ENCODE results near the gene IRS1. TPM values are rescaled to one million over a fixed set of nuclear protein-coding genes. Genes with fewer than 3 reads are reported as not detected.

IRS1 gene
- total and polyA plus RNA-seq, 4 donors: 3.1 to 36.7 (median 7.9) TPM

DNA sequence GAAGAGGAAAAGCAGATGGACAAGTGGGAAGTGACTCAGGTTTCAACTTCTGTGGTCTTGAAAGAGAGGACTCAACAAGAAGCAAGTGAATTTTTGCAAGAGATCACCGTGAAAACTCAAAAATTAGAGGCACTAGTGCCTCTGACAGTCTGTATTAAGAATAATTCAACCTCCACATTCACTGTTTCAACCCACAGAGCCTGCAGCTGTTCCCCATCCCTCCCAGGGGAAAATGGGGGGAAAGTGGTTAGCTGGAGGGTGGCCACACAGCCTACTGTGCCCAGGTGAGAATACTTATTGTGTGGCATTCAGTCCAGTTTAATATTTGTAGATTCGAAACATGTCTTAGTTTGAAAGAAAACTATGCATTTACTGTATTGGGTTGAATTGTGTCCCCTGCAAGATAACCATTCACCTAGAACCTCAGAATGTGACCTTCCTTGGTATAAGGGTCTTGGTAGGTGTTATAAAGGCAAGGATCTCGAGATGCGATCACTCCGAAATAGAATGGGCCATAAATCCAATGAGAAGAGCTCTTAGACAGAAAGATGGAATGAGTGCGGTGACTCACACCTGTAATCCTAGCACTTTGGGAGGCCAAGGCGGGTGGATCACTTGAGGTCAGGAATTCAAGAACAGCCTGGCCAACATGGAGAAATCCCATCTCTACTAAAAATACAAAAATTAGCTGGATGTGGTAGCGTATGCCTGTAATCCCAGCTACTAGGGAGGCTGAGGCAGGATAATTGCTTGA is 94.3 kb downstream of the IRS1 start:
- H3K9me3 ChIP-seq (ENCODE audit: control insufficient read depth in 4 of 4, insufficient read depth in 3 of 4, low read length in 3 of 4): peaks cover 0 to 2% (median 0%) of the 10 kb centered on the region in 4 donors
- peaks cover 0 to 17% (median 0%) of the 10 kb centered on the region in 5 donors for H3K4me1 ChIP-seq (ENCODE audit: control insufficient read depth in 5 of 5, insufficient read depth in 5 of 5, low read length in 5 of 5)
- H3K27ac ChIP-seq (ENCODE audit: low read depth in 1 of 2, low read length in 1 of 2): no peak overlapping the region
- 92 to 96% methylated on average over 8 of the region's 8 CpGs for WGBS, 2 donors
- DNase-seq (no peak), ATAC-seq (ENCODE audit: insufficient read depth, low FRiP score) (no peak)
- H3K27me3 ChIP-seq (ENCODE audit: control insufficient read depth in 3 of 3, insufficient read depth in 3 of 3, low read length in 2 of 3): no peaks in the 10 kb centered on the region
- H3K9ac ChIP-seq (ENCODE audit: insufficient read depth in 1 of 2, low read length in 2 of 2): no peak overlapping the region
- H3K4me3 ChIP-seq: no peak overlapping the region
- TF ChIP-seq, protein P1, sequence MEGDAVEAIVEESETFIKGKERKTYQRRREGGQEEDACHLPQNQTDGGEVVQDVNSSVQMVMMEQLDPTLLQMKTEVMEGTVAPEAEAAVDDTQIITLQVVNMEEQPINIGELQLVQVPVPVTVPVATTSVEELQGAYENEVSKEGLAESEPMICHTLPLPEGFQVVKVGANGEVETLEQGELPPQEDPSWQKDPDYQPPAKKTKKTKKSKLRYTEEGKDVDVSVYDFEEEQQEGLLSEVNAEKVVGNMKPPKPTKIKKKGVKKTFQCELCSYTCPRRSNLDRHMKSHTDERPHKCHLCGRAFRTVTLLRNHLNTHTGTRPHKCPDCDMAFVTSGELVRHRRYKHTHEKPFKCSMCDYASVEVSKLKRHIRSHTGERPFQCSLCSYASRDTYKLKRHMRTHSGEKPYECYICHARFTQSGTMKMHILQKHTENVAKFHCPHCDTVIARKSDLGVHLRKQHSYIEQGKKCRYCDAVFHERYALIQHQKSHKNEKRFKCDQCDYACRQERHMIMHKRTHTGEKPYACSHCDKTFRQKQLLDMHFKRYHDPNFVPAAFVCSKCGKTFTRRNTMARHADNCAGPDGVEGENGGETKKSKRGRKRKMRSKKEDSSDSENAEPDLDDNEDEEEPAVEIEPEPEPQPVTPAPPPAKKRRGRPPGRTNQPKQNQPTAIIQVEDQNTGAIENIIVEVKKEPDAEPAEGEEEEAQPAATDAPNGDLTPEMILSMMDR (IDR thresholded peaks at IDR 0.05; ENCODE audit: control extremely low read depth, extremely low read depth): no peak
- H3K36me3 ChIP-seq (ENCODE audit: control insufficient read depth in 4 of 4, insufficient read depth in 4 of 4, low read length in 4 of 4): no peaks in the 10 kb centered on the region

DNA sequence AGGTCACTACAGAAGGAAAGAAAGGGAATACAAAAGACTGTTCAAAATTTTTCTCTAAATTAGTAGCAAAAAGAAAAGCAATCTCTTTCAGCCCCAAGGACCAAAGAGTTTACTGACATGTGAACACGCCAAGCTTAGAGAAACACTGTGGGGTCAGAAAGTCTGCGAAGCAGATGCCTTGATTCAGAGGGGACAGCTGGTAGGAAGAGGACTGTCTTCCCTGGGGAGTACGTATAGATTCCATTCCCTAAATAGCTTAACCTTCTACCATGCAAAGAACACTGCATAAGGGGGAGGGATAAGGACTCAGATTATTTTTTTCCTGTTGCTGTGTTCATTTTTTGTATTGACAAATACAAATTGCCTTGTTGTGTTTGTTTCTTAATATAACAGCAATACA is 96.1 kb downstream of the IRS1 start:
- H3K36me3 ChIP-seq (ENCODE audit: control insufficient read depth in 4 of 4, insufficient read depth in 4 of 4, low read length in 4 of 4): no peaks in the 10 kb centered on the region
- DNase-seq (peak in 1 of 3 donors; percentile 43), ATAC-seq (ENCODE audit: insufficient read depth, low FRiP score) (no peak)
- H3K4me1 ChIP-seq (ENCODE audit: control insufficient read depth in 5 of 5, insufficient read depth in 5 of 5, low read length in 5 of 5): peaks cover 0 to 25% (median 6%) of the 10 kb centered on the region in 5 donors
- peaks cover 0 to 2% (median 0%) of the 10 kb centered on the region in 4 donors for H3K9me3 ChIP-seq (ENCODE audit: control insufficient read depth in 4 of 4, insufficient read depth in 3 of 4, low read length in 3 of 4)
- H3K27me3 ChIP-seq (ENCODE audit: control insufficient read depth in 3 of 3, insufficient read depth in 3 of 3, low read length in 2 of 3): no peaks in the 10 kb centered on the region
- H3K27ac ChIP-seq (ENCODE audit: low read depth in 1 of 2, low read length in 1 of 2): no peak overlapping the region
- TF ChIP-seq, protein P1 (IDR thresholded peaks at IDR 0.05; ENCODE audit: control extremely low read depth, extremely low read depth): no peak
- WGBS, 2 donors: 84 to 86% methylated on average over 3 of the region's 3 CpGs
- no peak overlapping the region for H3K9ac ChIP-seq (ENCODE audit: insufficient read depth in 1 of 2, low read length in 2 of 2)
- H3K4me3 ChIP-seq: no peak overlapping the region

DNA sequence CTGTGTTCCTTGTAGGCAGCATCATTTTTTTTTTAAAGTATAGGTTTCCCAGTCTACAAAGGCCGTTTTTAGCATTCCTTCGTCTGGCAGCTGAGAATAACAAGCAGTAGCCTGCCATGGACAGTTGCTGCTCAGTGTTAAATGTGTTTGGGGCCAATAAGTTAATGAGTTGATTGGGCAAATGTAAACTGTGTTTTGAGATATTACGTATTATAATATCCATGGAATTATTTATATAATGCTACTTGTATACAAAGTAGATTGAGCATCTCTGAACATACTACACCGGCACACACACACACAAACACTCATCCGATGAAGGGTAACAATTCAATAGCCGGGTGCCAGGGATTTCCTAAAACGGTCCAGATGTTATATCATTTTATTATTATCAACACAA is 97.2 kb downstream of the IRS1 start:
- no peaks in the 10 kb centered on the region for H3K36me3 ChIP-seq (ENCODE audit: control insufficient read depth in 4 of 4, insufficient read depth in 4 of 4, low read length in 4 of 4)
- H3K27ac ChIP-seq (ENCODE audit: low read depth in 1 of 2, low read length in 1 of 2): no peak overlapping the region
- WGBS, 2 donors: 77 to 80% methylated on average over 7 of the region's 7 CpGs
- TF ChIP-seq, protein P1 (IDR thresholded peaks at IDR 0.05; ENCODE audit: control extremely low read depth, extremely low read depth): no peak
- H3K27me3 ChIP-seq (ENCODE audit: control insufficient read depth in 3 of 3, insufficient read depth in 3 of 3, low read length in 2 of 3): no peaks in the 10 kb centered on the region
- H3K4me3 ChIP-seq: no peak overlapping the region
- peaks cover 0 to 25% (median 6%) of the 10 kb centered on the region in 5 donors for H3K4me1 ChIP-seq (ENCODE audit: control insufficient read depth in 5 of 5, insufficient read depth in 5 of 5, low read length in 5 of 5)
- ATAC-seq (ENCODE audit: insufficient read depth, low FRiP score) (no peak), DNase-seq (peak in 2 of 3 donors; percentile 69 to 79)
- peaks cover 0 to 2% (median 0%) of the 10 kb centered on the region in 4 donors for H3K9me3 ChIP-seq (ENCODE audit: control insufficient read depth in 4 of 4, insufficient read depth in 3 of 4, low read length in 3 of 4)
- H3K9ac ChIP-seq (ENCODE audit: insufficient read depth in 1 of 2, low read length in 2 of 2): no peak overlapping the region

Data from lung (tissue), 12 donors.